HG02870 (cell line): ENCODE data around the gene PITPNM3.
"Not testable (repeated sequence)": the region's sequence is repeated elsewhere in the genome, so short reads cannot be mapped to it uniquely, and the experiment has no call there.

Experiments used
- ATAC-seq: cut with Tn5 transposase; IDR thresholded peaks from one replicate; pipeline ENCODE4 v1.9.1; 2021; ENCODE audit warnings: mild to moderate bottlenecking, moderate library complexity; ENCODE audit not compliant: unreplicated experiment

Gene PITPNM3

DNA sequence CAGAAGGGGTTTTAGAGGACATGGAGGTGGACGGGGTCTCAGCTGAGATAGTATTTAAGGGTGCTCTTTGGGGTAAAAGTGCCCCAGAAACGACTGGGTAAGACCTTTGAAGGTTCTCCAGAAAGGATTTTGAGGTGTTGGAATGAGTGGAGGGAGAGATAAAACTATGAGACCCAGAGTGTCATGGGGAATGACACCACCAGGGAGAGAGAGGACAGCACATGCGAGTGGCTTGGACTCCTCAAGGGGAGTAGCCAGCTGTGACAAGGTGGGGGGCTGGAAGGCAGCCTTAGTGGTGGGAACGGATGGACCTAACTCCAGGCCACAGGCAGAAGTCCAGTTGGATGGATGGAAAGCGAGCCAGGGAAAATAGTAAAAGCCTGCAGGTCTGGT lies 19.2 kb upstream of the PITPNM3 start:
- no peak for ATAC-seq

- ATAC-seq = no peak
These were observed 18.6 kb upstream of the PITPNM3 start for GRCh38 chr17:6574687-6575595.

DNA sequence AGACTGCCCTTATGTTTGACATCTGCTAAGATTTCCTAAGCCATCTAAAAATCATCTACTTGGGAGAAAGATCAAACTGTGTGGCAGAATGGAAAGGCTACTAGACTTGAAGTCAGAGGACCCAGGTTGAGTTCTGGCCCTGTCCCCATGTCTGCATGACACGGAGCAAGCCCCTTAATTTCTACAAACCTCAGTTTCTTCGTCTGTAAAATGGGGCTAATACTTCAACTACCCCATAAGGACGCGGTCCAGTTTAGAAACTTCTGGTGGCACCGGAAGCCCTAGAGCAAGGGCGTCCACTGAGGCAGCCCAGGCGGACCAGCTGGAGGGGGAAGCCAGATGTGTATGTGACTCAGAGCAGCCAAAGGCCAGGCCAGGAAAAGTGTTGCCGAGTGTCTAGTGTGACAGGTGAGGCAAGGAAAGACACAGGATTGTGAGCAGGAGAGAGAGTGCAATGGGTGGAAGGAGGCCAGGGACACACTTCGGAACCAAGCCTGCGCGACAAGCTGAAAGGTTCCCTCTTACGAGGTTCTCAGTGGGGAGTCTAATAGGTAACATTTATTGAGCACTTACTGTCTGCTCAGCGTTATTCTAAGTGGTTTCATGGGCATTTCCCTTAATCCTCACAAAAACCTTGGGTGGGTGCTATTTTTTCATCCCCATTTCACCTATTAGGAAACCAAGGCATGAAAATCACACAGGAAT lies 17.8 kb upstream of the PITPNM3 start:
- no peak for ATAC-seq

DNA sequence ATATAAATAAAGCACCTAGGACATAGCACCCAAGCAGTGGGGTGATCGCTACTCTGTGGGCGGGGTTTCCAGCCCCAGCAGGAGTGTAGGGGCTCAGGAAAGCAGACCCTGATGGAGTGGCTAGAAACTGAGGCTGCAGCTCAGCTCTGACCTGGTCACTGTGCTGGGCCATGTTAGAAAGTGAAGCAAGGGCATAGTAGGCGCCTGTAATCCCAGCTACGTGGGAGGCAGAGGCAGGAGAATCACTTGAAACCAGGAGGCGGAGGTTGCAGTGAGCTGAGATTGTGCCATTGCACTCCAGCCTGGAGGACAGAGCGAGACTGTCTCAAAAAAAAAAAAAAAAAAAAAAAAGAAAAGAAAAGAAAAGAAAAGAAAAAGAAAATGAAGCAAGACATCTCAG lies 17.1 kb upstream of the PITPNM3 start:
- ATAC-seq = not testable (repeated sequence)

- no peak for ATAC-seq
These were observed 16.6 kb upstream of the PITPNM3 start for GRCh38 chr17:6572972-6573370.

- no peak for ATAC-seq
These were observed 15.1 kb upstream of the PITPNM3 start for GRCh38 chr17:6571452-6571781.

- ATAC-seq = no peak
These were observed 14.5 kb upstream of the PITPNM3 start for GRCh38 chr17:6570731-6571451.

GRCh38 chr17:6569370-6570285 lies 13.3 kb upstream of the PITPNM3 start:
- no peak for ATAC-seq

- no peak for ATAC-seq
These were observed 11.9 kb upstream of the PITPNM3 start for GRCh38 chr17:6568184-6568758.

- no peak for ATAC-seq
These were observed 11.3 kb upstream of the PITPNM3 start for GRCh38 chr17:6567528-6568183.

GRCh38 chr17:6561446-6561845 lies 5.1 kb upstream of the PITPNM3 start:
- no peak for ATAC-seq

DNA sequence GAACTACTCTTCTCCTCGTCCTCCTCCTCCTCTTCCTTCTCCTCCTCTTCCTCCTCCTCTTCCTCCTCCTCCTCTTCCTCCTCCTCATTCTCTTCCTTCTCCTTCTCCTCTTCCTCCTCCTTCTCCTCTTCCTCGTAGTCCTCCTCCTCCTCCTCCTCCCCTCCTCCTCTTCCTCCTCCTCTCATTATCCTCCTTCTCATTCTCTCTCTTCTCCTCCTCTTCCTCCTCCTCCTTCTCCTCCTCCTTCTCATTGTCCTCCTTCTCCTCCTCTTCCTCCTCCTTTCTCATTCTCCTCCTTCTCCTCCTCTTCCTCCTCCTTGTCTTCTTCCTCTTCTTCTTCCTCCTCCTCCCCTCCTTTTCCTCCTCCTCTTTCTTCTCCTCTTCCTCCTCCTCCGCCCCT lies 4.1 kb upstream of the PITPNM3 start:
- no peak for ATAC-seq

- ATAC-seq = no peak
These were observed 3.4 kb upstream of the PITPNM3 start for GRCh38 chr17:6559753-6560215.

- ATAC-seq = no peak
These were observed 2.8 kb upstream of the PITPNM3 start for GRCh38 chr17:6558932-6559752.

- no peak for ATAC-seq
These were observed 1.9 kb upstream of the PITPNM3 start for GRCh38 chr17:6558276-6558675.

GRCh38 chr17:6557040-6557438 lies 684 bp upstream of the PITPNM3 start:
- ATAC-seq = no peak

GRCh38 chr17:6555331-6556120 lies 829 bp downstream of the PITPNM3 start:
- no peak for ATAC-seq

- ATAC-seq = no peak
These were observed 1.5 kb downstream of the PITPNM3 start for GRCh38 chr17:6554871-6555330.
